OCI-LY1 (cell line): ENCODE results near the gene CKAP2.
"Not testable (repeated sequence)": the region's sequence is repeated elsewhere in the genome, so short reads cannot be mapped to it uniquely, and the experiment has no call there.

Experiments
- CTCF ChIP-seq: fragments of 200-600 bp; sonication (generic), shearing (Covaris generic); IDR thresholded peaks from 2 replicates; pipeline ENCODE4 v1.5.1; 2017; ENCODE audit warnings: mild to moderate bottlenecking, antibody characterized with exemption, low read length, moderate library complexity, mixed read lengths
- EZH2 ChIP-seq: fragments of 200-600 bp; sonication (generic), shearing (Covaris generic); IDR thresholded peaks from 2 replicates; pipeline ENCODE4 v1.8.0; 2017; ENCODE audit warnings: borderline replicate concordance, mixed run types, mild to moderate bottlenecking, antibody characterized with exemption, low read length, moderate library complexity, mixed read lengths

- not testable (repeated sequence) for TF ChIP-seq CTCF, EZH2
Measured at GRCh38 chr13:52407436-52407835, 47.8 kb upstream of the CKAP2 start.
